NCI-H460 (cell line): ENCODE measurements around the gene HDAC5. TPM values are rescaled to one million over a fixed set of nuclear protein-coding genes. Genes with fewer than 3 reads are reported as not detected.

ENCODE experiments used
- DNase-seq: peaks from one replicate; pipeline ENCODE4 v3.0.0-alpha.2; 2016; ENCODE audit warnings: low read depth; ENCODE audit errors: extremely low read depth
- total RNA-seq: library from RNA; depleted of rRNA; stranded (reverse); fragments of >200 nt; shearing (Covaris generic); gene quantifications from 2 replicates; pipeline ENCODE4 v1.2.3, GENCODE V29; 2014

The HDAC5 gene
- total RNA-seq, 1 experiment from 2014 or later: 6.3 TPM

GRCh38 chr17:44092051-44092450 lies 31.4 kb downstream of the HDAC5 start:
- no peak for DNase-seq

DNA sequence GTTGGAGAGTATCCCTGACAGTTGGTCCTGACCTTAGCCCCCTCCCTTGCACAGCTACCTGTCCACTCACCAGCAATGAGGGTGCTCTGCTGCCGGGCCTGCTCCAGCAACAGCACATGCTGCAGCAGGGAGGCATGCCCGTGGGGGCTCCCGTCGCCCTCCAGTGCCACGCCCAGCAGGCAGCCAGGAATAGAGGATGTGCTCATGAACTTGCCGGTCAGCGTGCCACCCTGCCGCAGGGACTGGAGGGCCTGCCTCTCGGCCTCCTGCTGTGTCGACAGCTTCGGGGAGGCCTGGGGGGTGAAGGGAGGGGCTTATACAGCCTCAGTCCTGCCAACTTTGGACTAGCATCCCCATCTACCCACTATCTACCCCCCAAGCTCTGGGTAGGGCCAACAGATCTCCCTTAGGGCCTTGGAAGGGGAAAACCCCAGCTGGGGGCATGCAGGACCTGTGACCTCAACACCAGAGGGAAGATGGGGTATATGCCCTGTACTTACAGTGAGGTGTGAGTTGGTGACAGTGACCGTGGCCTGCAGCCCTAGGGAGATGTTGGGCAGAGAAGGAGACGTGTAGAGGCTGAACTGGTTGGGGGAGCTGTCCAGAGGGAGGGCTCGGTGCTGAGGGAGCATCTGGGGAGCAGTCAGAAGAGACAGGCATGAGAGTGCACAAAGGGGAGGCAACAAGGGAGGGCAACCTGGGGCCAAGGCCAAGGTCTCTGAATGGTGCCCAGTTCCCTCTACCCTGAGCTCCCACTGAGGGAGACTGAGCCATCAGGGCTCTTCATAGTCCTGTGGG lies 32.0 kb downstream of the HDAC5 start:
- DNase-seq: no peak

GRCh38 chr17:44088254-44088653 lies 35.2 kb downstream of the HDAC5 start:
- DNase-seq: no peak

DNA sequence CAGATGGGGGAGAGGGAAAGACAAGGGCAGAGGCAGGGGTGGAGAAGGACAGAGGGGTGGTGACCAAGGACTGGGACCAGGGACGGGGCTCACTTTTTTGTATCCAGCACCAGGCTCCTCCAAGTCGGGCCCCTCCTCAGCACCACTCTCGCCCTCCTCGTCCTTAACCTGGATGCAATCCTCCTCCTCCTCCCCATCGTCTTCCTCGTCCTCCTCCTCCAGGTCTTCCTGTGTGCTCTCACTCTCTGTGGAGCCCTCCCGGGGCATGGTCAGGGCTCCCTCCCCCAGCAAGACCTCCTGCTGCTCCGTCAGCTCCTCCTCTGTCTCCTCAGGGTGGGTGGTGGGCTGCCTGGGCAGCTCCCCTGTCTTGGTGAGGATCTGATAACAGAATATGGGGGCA lies 36.1 kb downstream of the HDAC5 start:
- no peak for DNase-seq

DNA sequence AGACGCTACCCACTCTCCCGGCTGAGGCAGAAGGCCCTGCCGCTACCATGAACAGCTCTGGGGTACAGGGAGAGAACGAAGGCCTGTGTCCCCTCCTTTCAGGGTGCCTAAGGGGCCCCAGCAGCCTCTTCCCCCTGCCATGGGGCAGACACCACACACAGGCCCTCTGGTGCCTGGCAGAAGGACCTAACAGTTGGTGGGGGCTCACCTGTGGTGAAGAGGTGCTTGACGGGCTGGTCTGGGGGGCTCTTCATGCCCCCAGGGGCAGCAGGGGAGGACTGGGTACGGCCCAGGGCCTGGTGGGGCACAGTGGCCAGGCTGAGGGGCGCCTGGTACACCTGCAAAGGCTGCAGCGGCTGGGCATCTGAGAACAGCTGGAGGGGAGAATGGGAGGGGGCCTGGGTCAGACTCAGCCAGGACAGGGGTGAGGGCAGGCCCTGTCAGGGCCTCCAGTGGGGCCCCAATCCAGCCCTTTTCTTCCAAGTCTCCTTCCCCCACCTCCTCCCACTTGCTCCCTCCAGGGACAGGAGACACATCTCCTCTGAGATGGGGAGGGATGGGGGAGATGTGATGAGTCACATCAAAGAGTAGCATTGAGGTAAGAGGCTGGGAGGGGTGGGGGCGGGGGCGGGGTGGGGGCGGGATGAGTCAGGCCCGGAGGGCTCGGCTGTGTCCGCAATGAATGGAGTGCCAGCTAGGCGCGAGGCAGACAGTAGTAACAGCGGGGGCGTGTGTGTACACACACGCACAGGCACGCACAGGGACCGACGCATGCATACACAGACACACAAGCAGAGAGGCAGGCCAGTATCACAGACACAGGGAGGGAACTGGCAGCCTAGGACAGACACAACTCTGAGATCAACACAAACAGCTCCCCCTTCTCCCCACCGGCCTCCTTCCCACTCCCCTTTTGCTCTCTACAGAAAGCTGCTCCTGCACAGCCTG lies 36.8 kb downstream of the HDAC5 start:
- DNase-seq: peak; percentile 55

GRCh38 chr17:44085908-44086307 lies 37.5 kb downstream of the HDAC5 start:
- DNase-seq: no peak

DNA sequence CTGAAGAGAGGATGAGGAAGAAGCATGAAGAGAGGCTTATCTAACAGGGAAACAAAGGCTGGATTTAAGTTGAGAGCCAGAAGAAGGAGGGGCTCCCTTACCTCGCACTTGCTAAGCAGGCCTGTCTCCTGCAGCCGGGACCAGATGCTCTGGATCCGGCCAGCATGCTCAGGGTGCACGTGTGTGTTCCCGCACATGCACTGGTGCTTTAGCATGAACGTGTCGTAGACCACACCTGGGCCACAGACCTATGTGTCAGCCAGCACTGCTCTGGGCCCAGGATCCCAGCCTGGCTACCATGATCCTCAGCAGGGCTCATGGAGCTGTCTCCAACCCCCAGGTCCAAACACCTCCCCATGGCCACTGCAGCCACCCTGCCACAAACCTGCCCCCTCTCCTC lies 38.5 kb downstream of the HDAC5 start:
- DNase-seq: no peak

- no peak for DNase-seq
Measured at GRCh38 chr17:44084131-44084538, 39.3 kb downstream of the HDAC5 start.

DNA sequence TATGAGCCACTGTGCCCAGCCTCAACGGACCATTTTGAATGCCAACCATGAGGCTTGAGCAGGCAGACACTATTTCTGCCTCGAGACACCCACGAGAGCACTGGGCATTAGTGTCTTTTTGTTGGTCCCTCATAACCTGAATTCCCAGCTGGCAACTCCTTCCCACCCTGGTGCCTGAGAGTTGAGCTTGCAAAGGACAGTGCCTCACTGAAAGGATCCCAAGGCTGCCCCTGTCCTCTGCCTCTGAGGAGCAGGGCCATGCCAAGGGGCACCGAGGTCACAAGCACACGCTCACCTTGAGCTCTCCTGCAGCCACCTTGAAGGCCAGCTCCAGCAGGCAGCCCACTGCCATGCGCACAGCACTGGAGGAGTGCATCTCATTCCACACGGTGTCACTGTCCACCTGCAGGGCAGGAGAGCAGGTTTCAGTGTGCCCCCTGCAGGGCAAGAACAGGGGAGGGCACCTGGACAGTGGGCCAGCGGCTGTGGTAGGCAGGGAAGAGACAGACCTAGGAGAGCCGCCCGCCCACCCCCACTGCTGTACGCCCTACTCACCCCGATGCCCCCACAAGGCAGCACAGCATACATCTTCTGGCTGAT lies 40.1 kb downstream of the HDAC5 start:
- no peak for DNase-seq

DNA sequence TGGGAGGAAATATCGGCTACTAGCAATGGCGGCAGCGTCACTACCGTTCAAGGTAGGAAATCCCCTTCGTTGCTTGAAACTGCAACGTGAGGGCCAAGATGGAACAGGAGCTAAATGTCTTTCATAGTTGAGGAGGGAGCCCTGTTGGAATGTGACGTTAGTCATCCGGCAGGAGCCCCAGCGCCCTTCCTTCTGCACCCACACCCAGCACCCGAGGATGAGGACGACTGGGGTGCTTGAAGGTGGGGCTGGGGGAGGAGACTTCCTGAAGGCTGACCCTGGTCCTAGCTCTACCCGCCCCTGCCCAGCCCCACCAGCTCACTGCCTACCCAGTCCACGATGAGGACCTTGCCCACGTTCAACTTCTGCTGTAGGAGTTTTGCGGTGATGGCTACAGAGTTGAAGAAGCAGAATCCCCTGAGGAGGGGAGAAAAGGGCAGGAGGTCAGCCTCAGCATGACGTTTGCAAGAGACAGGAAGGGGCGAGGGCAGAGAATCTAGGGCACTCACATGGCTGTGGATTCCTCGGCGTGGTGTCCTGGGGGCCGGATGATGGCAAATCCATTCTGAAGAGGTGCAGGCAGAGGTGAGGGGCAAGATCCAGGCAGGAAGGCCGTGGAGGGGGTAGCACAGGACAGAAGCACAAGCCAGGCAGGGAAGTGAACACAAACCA lies 41.0 kb downstream of the HDAC5 start:
- DNase-seq: no peak

DNA sequence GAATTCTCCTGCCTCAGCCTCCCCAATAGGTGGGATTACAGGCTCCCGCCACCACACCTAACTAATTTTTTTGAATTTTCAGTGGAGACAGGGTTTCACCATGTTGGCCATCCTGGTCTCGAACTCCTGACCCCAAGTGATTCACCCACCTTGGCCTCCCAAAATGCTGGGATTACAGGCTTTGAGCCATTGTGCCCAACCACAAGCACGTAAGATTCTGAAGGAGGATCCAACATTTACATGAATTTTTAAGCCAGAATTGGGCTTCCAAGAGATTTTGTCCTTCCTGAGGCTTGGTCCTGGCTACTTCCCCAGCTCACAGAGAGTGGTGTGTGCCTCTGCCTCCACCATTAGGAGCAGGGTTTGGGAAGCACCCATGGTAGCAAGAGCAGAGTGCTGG lies 41.8 kb downstream of the HDAC5 start:
- DNase-seq: no peak

- no peak for DNase-seq
Measured at GRCh38 chr17:44079877-44080821, 43.3 kb downstream of the HDAC5 start.

DNA sequence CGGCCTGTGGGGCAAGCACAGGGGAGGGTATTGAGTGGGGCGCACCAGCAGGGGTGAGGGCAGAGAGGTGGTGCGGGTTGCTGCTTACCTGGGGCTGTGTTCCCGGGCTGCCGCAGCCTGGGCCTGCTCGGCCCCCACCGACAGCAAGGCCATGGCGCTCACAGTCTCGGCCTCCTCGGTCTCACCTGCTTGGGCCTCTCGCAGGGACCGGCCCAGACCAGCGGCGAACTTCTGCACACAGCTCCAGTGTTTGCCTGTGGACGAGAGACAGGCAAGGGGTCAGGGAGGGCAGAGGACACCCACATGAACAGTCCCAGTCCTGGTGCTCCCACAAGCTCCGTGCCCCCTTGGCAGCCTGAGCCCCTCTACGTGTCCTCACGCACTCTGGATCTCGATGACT lies 45.0 kb downstream of the HDAC5 start:
- no peak for DNase-seq

DNA sequence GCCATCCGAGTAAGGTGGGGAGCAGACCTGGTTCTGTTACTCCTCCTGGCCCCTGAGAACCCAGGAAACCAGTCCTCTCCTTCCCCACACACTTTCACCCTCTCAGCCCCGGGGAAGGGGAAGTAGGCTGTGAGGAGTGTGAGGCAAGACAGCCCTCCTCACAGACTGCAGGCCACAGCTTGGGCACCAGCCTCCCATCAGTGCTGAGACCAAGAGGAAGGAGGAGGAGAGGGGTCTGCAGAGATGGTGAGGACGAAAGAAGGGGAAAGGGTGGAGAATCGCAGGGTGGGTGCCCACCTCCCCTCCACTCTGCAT lies 45.9 kb downstream of the HDAC5 start:
- no peak for DNase-seq

DNA sequence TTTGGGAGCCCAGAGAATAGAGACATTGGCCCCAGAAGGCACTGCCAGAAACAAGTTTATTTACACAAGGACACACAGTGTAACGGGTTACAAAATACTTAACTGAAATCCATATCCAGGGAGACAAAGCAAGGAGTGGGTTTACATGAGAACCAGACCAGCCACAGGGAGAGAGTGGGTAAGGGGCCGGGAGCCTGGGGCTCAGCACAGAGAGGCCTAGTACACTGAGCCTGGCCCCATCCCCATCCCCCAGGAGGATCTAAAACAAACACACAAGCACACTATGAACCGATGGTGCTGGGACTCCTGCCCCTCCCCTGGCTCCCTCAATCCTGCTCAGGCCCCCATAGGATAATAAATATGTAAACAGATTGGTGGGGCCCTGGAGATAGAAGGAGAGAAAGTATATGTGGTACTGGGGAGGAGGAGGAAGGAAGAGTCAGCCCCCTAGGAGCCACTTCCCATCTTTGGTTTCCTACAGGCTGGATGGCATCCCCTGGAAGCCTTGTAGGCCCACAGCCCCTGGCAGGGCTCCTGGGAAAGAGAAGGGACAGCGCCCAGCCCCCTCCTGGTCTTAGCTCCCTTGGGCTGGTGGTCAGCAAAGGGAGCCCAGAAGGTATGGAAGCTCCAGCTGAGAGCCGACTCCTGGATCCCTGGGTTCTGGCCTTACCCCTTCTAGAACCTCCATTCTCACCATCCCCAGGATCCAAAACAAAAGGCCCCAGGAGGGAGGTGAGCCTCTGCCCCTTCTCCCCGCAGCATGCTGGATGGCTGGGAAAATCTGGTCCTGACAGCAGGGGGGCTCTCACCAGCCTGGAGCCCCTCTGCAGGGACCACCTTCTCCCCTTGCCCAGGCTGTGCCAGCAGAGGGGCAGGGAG lies 46.5 kb downstream of the HDAC5 start:
- DNase-seq: no peak

GRCh38 chr17:44075598-44076293 lies 47.7 kb downstream of the HDAC5 start:
- no peak for DNase-seq

GRCh38 chr17:44074911-44075285 lies 48.5 kb downstream of the HDAC5 start:
- no peak for DNase-seq

DNA sequence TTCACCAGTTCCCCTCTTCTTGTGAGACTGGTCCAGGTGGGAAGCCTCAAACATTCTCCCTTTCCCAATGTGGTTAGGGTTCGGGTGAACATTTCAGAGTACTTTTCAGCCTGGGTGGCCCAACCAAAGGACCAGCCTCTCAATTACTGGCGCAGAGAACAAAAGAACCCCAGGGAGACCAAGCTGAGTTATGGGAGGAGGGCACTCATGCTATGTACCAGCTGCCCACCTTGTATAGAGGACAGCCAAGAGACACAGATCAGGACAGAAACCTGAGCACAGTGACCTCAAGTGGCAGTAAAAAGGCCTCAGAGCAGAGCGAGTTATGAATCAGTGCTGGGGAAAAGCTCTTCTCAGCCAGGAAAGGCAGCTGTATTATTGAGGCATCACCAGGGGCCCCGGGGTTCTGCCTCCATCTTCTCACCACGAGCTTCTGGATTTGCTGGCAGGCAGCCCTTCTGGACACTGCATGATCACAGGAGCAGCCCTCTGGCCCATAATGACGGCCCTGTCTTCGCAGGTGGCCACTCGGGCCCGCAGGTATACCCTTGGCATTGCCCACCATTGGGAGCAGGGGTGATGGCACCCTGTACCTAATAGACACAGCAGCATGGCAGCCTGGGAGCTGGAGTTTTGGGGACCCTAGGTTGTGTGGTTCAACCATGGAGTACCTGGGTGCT lies 49.1 kb downstream of the HDAC5 start:
- no peak for DNase-seq
